Activated B cell treated with CpG ODN at 0.5 μM for 24 hours (primary cell): ENCODE data around the gene XPR1. TPM values are rescaled to one million over a fixed set of nuclear protein-coding genes. Genes with fewer than 3 reads are reported as not detected.

Experiments
- ATAC-seq: fragments of 200-7000 bp; cut with Tn5 transposase; one replicate; pipeline ENCODE4 v1.10.0; 2021; ENCODE audit warnings: low read depth, mild to moderate bottlenecking, moderate library complexity
- CTCF ChIA-PET: fragments of 350-600 bp; sonication (Branson Sonifier 250); formaldehyde crosslinking; loops from one replicate; lab custom pipeline; 2021; ENCODE audit warnings: antibody characterized with exemption; lab: Charles Lee
- POLR2A ChIA-PET: fragments of 350-600 bp; sonication (Branson Sonifier 250); formaldehyde crosslinking; loops from one replicate; lab custom pipeline; 2021; ENCODE audit warnings: antibody characterized with exemption; lab: Charles Lee
- DNase-seq: peaks from one replicate; pipeline ENCODE4 v3.0.0; 2022
- H3K27ac Mint-ChIP-seq: one replicate; pipeline ENCODE4 v1.8.0; 2020; ENCODE audit warnings: mixed read lengths
- H3K27me3 Mint-ChIP-seq: one replicate; pipeline ENCODE4 v1.8.0; 2021; ENCODE audit warnings: mixed read lengths
- H3K36me3 Mint-ChIP-seq: one replicate; pipeline ENCODE4 v1.8.0; 2021; ENCODE audit warnings: low read depth, mixed read lengths
- H3K4me1 Mint-ChIP-seq: one replicate; pipeline ENCODE4 v1.8.0; 2021; ENCODE audit warnings: mixed read lengths
- H3K4me3 Mint-ChIP-seq: one replicate; pipeline ENCODE4 v1.8.0; 2020; ENCODE audit warnings: mild to moderate bottlenecking, mixed read lengths
- H3K9me3 Mint-ChIP-seq: one replicate; pipeline ENCODE4 v1.8.0; 2020; ENCODE audit warnings: mixed read lengths
- intact Hi-C: fragments of 100-400 bp; cut with micrococcal nuclease; formaldehyde crosslinking; loops from one replicate; pipeline ENCODE4 v1.15.1; 2024
- total RNA-seq: library from RNA; stranded (reverse); gene quantifications from 2 replicates; pipeline ENCODE4 v1.2.3, GENCODE V29; 2022
- TF ChIP-seq, protein P1 (sequence below): fragments of 200-600 bp; IDR thresholded peaks from one replicate; pipeline ENCODE4 v1.8.0; 2022; ENCODE audit warnings: antibody characterized with exemption, mild to moderate bottlenecking

The XPR1 gene
- total RNA-seq, 1 donor from 2014 or later: 20.4 TPM

DNA sequence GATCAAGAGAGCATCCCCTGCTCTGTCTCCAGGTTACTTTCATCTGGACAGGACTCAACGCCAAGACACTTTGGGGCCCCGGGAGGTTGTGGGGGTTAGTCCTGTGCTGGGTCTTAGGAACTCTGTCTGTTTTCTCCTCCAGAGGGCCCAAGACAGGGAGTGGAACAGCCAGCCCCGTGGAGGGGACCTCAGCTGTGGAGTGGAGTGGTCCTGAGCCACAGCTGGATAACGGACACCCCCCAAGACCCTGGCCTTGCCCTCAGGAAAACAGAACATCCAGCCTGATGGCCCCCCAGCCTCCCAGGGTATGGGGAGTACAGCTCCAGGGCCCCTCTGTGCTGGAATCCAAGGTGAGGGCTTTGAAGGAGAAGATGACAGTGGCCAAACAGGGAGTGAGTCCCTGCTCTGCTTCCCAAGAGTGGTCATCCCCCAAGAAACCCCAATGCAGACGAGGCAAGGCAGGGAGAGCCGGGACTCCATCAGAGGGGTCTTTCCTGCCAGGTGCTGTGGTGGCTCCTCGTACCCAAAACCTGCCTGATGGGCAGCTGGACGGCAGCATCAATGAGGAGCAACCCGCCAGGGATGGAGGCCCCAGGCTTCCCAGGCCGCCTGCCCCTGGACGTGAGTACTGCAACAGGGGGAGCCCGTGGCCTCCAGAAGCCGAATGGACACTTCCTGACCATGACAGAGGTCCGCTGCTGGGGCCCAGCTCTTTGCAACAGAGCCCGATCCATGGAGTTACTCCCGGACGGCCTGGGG is 284.4 kb downstream of the XPR1 start:
- peaks cover 34% of the 10 kb centered on the region for H3K27me3 Mint-ChIP-seq
- peaks cover 15% of the 10 kb centered on the region for H3K4me1 Mint-ChIP-seq
- no peak overlapping the region for H3K27ac Mint-ChIP-seq
- intact Hi-C loops: no loop called here
- ChIA-PET CTCF (no interaction called here), POLR2A (no interaction called here)
- H3K4me3 Mint-ChIP-seq: no peak overlapping the region
- no peak for ATAC-seq
- no peak for DNase-seq
- H3K9me3 Mint-ChIP-seq: no peaks in the 10 kb centered on the region
- no peaks in the 10 kb centered on the region for H3K36me3 Mint-ChIP-seq
- TF ChIP-seq, protein P1, sequence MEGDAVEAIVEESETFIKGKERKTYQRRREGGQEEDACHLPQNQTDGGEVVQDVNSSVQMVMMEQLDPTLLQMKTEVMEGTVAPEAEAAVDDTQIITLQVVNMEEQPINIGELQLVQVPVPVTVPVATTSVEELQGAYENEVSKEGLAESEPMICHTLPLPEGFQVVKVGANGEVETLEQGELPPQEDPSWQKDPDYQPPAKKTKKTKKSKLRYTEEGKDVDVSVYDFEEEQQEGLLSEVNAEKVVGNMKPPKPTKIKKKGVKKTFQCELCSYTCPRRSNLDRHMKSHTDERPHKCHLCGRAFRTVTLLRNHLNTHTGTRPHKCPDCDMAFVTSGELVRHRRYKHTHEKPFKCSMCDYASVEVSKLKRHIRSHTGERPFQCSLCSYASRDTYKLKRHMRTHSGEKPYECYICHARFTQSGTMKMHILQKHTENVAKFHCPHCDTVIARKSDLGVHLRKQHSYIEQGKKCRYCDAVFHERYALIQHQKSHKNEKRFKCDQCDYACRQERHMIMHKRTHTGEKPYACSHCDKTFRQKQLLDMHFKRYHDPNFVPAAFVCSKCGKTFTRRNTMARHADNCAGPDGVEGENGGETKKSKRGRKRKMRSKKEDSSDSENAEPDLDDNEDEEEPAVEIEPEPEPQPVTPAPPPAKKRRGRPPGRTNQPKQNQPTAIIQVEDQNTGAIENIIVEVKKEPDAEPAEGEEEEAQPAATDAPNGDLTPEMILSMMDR: no peak

DNA sequence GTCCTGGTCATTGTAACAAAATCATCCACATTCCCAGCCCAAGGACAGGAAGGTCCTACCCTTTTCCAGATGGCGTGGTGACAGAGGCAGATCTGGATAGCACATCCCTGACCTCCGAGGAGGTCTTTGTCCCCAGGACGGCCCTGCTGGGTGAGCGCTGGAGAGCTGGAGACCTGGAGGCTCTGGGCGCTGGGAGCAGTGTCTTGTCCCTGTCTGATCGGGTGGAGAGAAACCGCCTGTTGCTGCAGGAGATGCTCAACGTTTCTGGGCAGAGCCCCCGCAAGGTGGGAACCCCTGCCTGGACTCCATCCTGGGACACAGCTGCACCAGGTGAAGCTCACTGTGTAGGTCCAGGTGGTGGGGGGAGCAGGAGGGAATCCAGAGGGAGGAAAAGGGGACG is 284.9 kb downstream of the XPR1 start:
- H3K36me3 Mint-ChIP-seq: no peaks in the 10 kb centered on the region
- intact Hi-C loops: no loop called here

DNA sequence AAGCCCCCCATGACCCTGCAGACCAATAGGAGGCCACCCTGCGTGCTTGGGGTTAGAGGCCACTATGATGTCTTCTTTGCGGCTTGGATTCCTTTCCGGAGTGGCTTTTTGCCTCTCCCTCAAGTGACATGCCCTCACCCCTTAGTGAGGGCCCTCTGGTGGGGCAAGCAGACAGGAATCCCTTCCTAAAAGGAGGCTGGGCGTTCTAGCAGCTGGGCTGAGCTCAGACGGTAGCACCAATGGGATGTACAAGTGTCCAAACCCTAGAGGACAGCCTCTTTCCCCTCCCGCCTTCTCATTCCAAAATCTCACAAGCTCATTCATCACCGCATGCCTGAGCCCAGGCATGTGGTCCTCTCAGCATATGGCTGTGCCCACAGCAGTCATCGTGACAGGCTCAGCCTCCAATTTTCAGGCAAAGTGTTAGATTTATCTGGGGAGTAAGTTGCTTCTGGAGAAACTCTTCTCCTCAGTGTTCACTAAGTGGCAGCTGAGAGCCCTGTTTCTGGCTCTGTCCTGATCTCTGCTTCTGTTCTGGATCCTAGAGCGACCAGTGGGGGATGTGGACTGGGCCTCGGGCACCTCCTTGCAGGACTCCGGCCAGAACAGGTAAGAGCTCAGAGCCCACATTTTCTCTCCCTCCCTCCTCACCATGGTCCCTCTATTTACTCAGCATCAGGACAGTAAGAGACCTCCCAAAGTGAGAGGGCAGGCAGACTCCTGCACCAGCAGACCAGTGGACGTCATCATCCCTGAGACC is 285.7 kb downstream of the XPR1 start:
- no peak overlapping the region for H3K27ac Mint-ChIP-seq
- TF ChIP-seq, protein P1: no peak
- no peak for ATAC-seq
- peaks cover 8% of the 10 kb centered on the region for H3K4me1 Mint-ChIP-seq
- POLR2A ChIA-PET: no interaction called here
- intact Hi-C loops: no loop called here
- H3K27me3 Mint-ChIP-seq: peaks cover 29% of the 10 kb centered on the region
- no peaks in the 10 kb centered on the region for H3K9me3 Mint-ChIP-seq
- DNase-seq: no peak
- CTCF ChIA-PET: no interaction called here
- H3K36me3 Mint-ChIP-seq: no peaks in the 10 kb centered on the region
- no peak overlapping the region for H3K4me3 Mint-ChIP-seq

More for the DNA sequence above, 284.9 kb downstream of the XPR1 start:
- H3K27me3 Mint-ChIP-seq: peaks cover 31% of the 10 kb centered on the region
- ChIA-PET POLR2A (no interaction called here), CTCF (no interaction called here)
- no peak for ATAC-seq
- H3K9me3 Mint-ChIP-seq: no peaks in the 10 kb centered on the region
- no peak for DNase-seq
- TF ChIP-seq, protein P1: no peak
- peaks cover 13% of the 10 kb centered on the region for H3K4me1 Mint-ChIP-seq
- H3K4me3 Mint-ChIP-seq: no peak overlapping the region
- no peak overlapping the region for H3K27ac Mint-ChIP-seq

- H3K27ac Mint-ChIP-seq: no peak overlapping the region
- CTCF ChIA-PET: no interaction called here
- H3K4me3 Mint-ChIP-seq: no peak overlapping the region
- H3K36me3 Mint-ChIP-seq: no peaks in the 10 kb centered on the region
- H3K9me3 Mint-ChIP-seq: no peaks in the 10 kb centered on the region
- peaks cover 26% of the 10 kb centered on the region for H3K27me3 Mint-ChIP-seq
- H3K4me1 Mint-ChIP-seq: peaks cover 6% of the 10 kb centered on the region
- POLR2A ChIA-PET: no interaction called here
- DNase-seq: no peak
- TF ChIP-seq, protein P1: no peak
- intact Hi-C loops: no loop called here
- ATAC-seq: no peak
These were observed 286.7 kb downstream of the XPR1 start for GRCh38 chr1:180918519-180918918.

DNA sequence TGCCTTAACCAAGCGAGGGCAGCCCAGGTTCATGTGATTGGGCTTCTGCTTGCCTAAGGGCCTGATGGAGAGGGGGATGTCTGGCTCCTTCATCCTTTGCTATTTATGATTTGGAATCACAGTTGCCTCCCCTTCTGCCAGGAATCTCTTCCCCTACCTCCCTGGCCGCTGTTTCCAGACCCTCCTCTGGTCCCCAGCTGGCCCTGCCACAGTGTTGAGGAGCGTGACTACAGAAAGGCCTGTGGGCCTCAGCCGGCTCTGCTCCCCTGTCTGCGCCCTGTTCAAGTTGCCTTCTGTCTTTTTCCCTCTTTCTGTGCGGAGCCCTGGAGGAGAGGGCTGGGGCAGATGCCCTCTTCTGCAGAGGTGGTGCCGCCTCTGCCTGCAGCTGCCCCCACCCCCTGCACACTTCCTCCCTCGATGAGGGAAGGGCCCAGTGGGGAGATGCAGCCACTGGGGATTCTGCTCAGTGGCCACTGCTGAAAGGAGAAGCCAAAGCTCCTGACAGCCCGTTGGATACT is 287.4 kb downstream of the XPR1 start:
- CTCF ChIA-PET: no interaction called here
- H3K4me1 Mint-ChIP-seq: no peaks in the 10 kb centered on the region
- H3K27ac Mint-ChIP-seq: no peak overlapping the region
- POLR2A ChIA-PET: no interaction called here
- DNase-seq (no peak), ATAC-seq (no peak)
- H3K27me3 Mint-ChIP-seq: peaks cover 24% of the 10 kb centered on the region
- H3K36me3 Mint-ChIP-seq: no peaks in the 10 kb centered on the region
- intact Hi-C loops: no loop called here
- H3K4me3 Mint-ChIP-seq: no peak overlapping the region
- H3K9me3 Mint-ChIP-seq: no peaks in the 10 kb centered on the region
- TF ChIP-seq, protein P1: no peak
